Liver (tissue), 9 donors: ENCODE results near the gene GPX3. TPM values are rescaled to one million over a fixed set of nuclear protein-coding genes. Genes with fewer than 3 reads are reported as not detected.

Source experiments
- DNase-seq: peaks from one replicate; pipeline ENCODE4 v3.0.0-alpha.2; 2017; ENCODE audit warnings: low spot score
- H3K27ac ChIP-seq, 2 donors: one replicate each; pipeline ENCODE4 v1.7.0; 2013; ENCODE audit warnings: inconsistent platforms in 2 of 2, low read length in 2 of 2, control low read depth in 1 of 2, low read depth in 1 of 2, mild to moderate bottlenecking in 1 of 2
- H3K27me3 ChIP-seq, 4 donors: one replicate each; pipeline versions ENCODE4 v1.6.1 to v1.7.0; 2013; ENCODE audit warnings: low read length in 3 of 4, inconsistent platforms in 1 of 4, mild to moderate bottlenecking in 1 of 4, moderate library complexity in 1 of 4; ENCODE audit not compliant: control insufficient read depth in 4 of 4, insufficient read depth in 4 of 4
- H3K36me3 ChIP-seq, 4 donors: one replicate each; pipeline versions ENCODE4 v1.6.1 to v1.7.0; 2013; ENCODE audit warnings: low read length in 3 of 4, mild to moderate bottlenecking in 3 of 4, low read depth in 1 of 4, moderate library complexity in 1 of 4; ENCODE audit not compliant: control insufficient read depth in 4 of 4, insufficient read depth in 3 of 4
- H3K4me1 ChIP-seq, 4 donors: one replicate each; pipeline versions ENCODE4 v1.6.1 to v1.7.0; 2013; ENCODE audit warnings: low read length in 3 of 4, mild to moderate bottlenecking in 3 of 4, moderate library complexity in 1 of 4; ENCODE audit not compliant: control insufficient read depth in 4 of 4, insufficient read depth in 4 of 4
- H3K4me3 ChIP-seq, 3 donors: one replicate each; pipeline versions ENCODE4 v1.6.1 to v1.7.0; 2013; ENCODE audit warnings: low read length in 3 of 3, control low read depth in 1 of 3, low read depth in 1 of 3, mild to moderate bottlenecking in 1 of 3
- H3K9ac ChIP-seq, 2 donors: one replicate each; pipeline ENCODE4 v1.7.0; 2013; ENCODE audit warnings: low read length in 2 of 2, mild to moderate bottlenecking in 2 of 2, moderate library complexity in 2 of 2, control low read depth in 1 of 2, low read depth in 1 of 2
- H3K9me3 ChIP-seq, 4 donors: one replicate each; pipeline versions ENCODE4 v1.6.1 to v1.7.0; 2013; ENCODE audit warnings: low read length in 3 of 4; ENCODE audit not compliant: control insufficient read depth in 4 of 4
- ATF3 ChIP-seq: IDR thresholded peaks from 2 replicates; pipeline ENCODE4 v1.6.1; 2016; ENCODE audit warnings: antibody characterized with exemption
- CTCF ChIP-seq: fragments of 150-350 bp; IDR thresholded peaks from 2 replicates; pipeline ENCODE4 v1.5.1; 2017; ENCODE audit warnings: improper control_type of control experiment, low read depth, low read length; ENCODE audit not compliant: missing input control
- EGR1 ChIP-seq, 2 donors: IDR thresholded peaks; 2 replicates each; pipeline ENCODE4 v1.6.1; 2016 to 2018; ENCODE audit warnings: antibody characterized with exemption in 2 of 2, low read depth in 2 of 2
- FOXA1 ChIP-seq: IDR thresholded peaks from 2 replicates; pipeline ENCODE4 v1.6.1; 2016; ENCODE audit warnings: antibody characterized with exemption
- FOXA2 ChIP-seq: IDR thresholded peaks from 2 replicates; pipeline ENCODE4 v1.6.1; 2016; ENCODE audit warnings: antibody characterized with exemption
- GABPA ChIP-seq, 2 donors: IDR thresholded peaks in 1 of 2; conservative IDR thresholded peaks in 1 of 2; 2 replicates each; pipeline ENCODE4 v1.6.1; 2016; ENCODE audit warnings: antibody characterized with exemption in 2 of 2, mild to moderate bottlenecking in 1 of 2, moderate library complexity in 1 of 2
- HNF4A ChIP-seq, 2 donors: conservative IDR thresholded peaks; 2 replicates each; pipeline ENCODE4 v1.6.1; 2016; ENCODE audit warnings: antibody characterized with exemption in 2 of 2, mild to moderate bottlenecking in 2 of 2
- HNF4G ChIP-seq: IDR thresholded peaks from 2 replicates; pipeline ENCODE4 v1.6.1; 2016; ENCODE audit warnings: antibody characterized with exemption
- JUND ChIP-seq, 2 donors: IDR thresholded peaks; 2 replicates each; pipeline ENCODE4 v1.6.1; 2016; ENCODE audit warnings: antibody characterized with exemption in 2 of 2
- MAX ChIP-seq: IDR thresholded peaks from 2 replicates; pipeline ENCODE4 v1.6.1; 2016; ENCODE audit warnings: antibody characterized with exemption
- NR2F2 ChIP-seq: IDR thresholded peaks from 2 replicates; pipeline ENCODE4 v1.6.1; 2016; ENCODE audit warnings: antibody characterized with exemption
- RAD21 ChIP-seq, 2 donors: IDR thresholded peaks; 2 replicates each; pipeline ENCODE4 v1.6.1; 2016; ENCODE audit warnings: antibody characterized with exemption in 2 of 2, mild to moderate bottlenecking in 2 of 2
- REST ChIP-seq: IDR thresholded peaks from 2 replicates; pipeline ENCODE4 v1.6.1; 2016; ENCODE audit warnings: antibody characterized with exemption, mild to moderate bottlenecking
- RXRA ChIP-seq, 2 donors: IDR thresholded peaks; 2 replicates each; pipeline ENCODE4 v1.6.1; 2017 to 2018; ENCODE audit warnings: antibody characterized with exemption in 2 of 2, mild to moderate bottlenecking in 1 of 2
- SP1 ChIP-seq: IDR thresholded peaks from 2 replicates; pipeline ENCODE4 v1.6.1; 2018; ENCODE audit warnings: antibody characterized with exemption, mild to moderate bottlenecking
- TAF1 ChIP-seq: conservative IDR thresholded peaks from 2 replicates; pipeline ENCODE4 v1.6.1; 2016; ENCODE audit warnings: antibody characterized with exemption, mild to moderate bottlenecking
- YY1 ChIP-seq: IDR thresholded peaks from 2 replicates; pipeline ENCODE4 v1.6.1; 2016; ENCODE audit warnings: antibody characterized with exemption, mild to moderate bottlenecking
- ZBTB33 ChIP-seq: IDR thresholded peaks from 2 replicates; pipeline ENCODE4 v1.6.1; 2016; ENCODE audit warnings: antibody characterized with exemption
- WGBS: extraction: QIAGEN DNeasy Blood & Tissue Kit; methylation state at CpG from one replicate; pipeline ENCODE4 v1.1.7; 2013; 5-methylcytosine and 5-hydroxymethylcytosine counted together
- polyA plus RNA-seq, 2 donors: library from polyadenylated mRNA; stranded (reverse) in 1 of 2; unstranded in 1 of 2; fragments of 200-250 nt in 1 of 2; fragments of >200 nt in 1 of 2; fragmentation: Nextera tagmentation in 1 of 2; extraction: Ambion mirVana in 1 of 2; gene quantifications; one replicate each; pipeline versions ENCODE4 v1.2.1 to v1.2.3, GENCODE V29; 2013 to 2015
- total RNA-seq, 2 donors: library from RNA; depleted of rRNA; stranded (reverse); fragments of >200 nt; gene quantifications; one replicate each; pipeline ENCODE4 v1.2.3, GENCODE V29; 2014
- donor health status: healthy.
- donor health status: healthy.
- donor health status: healthy.
- donor health status: healthy.
- donor health status: healthy.

The GPX3 gene
- total and polyA plus RNA-seq, 4 donors = 72.9 to 878 (median 237) TPM

GRCh38 chr5:151019331-151019730 lies 1.1 kb upstream of the GPX3 start:
- 97% methylated on average over 2 of the region's 2 CpGs for WGBS
- Histone ChIP-seq H3K27ac (no peak overlapping the region), H3K27me3 (no peaks in the 10 kb centered on the region), H3K4me3 (no peak overlapping the region), H3K36me3 (peaks cover 0 to 4% (median under 1%) of the 10 kb centered on the region in 4 donors), H3K9ac (no peak overlapping the region), H3K9me3 (no peaks in the 10 kb centered on the region), H3K4me1 (peaks cover 18 to 73% (median 50%) of the 10 kb centered on the region in 4 donors)
- no peak for DNase-seq
- TF ChIP-seq EGR1 (IDR thresholded peaks at IDR 0.05; ENCODE audit: low read depth in 2 of 2) (no peak), JUND (IDR thresholded peaks at IDR 0.05) (no peak), GABPA (IDR thresholded peaks at IDR 0.05 in 1 of 2, conservative IDR thresholded peaks at IDR 0.05 in 1 of 2) (no peak), NR2F2 (no peak), YY1 (no peak), MAX (no peak), RAD21 (IDR thresholded peaks at IDR 0.05) (no peak), CTCF (no peak), FOXA2 (no peak), ATF3 (no peak), HNF4A (conservative IDR thresholded peaks at IDR 0.05) (no peak), ZBTB33 (no peak), TAF1 (no peak), REST (no peak), SP1 (no peak), RXRA (IDR thresholded peaks at IDR 0.05) (no peak), HNF4G (no peak), FOXA1 (no peak)
